A549 (cell line): ENCODE measurements around the gene NOTCH4. TPM values are rescaled to one million over a fixed set of nuclear protein-coding genes. Genes with fewer than 3 reads are reported as not detected.
"Not testable (repeated sequence)": the region's sequence is repeated elsewhere in the genome, so short reads cannot be mapped to it uniquely, and the experiment has no call there.

Source experiments
- ATAC-seq, 2 experiments: fragments of 200-7000 bp in 1 of 2; fragments of >200 bp in 1 of 2; cut with Nextera tagmentation in 1 of 2; cut with Tn5 transposase in 1 of 2; 3 replicates each; pipeline versions ENCODE4 v1.8.0 to v1.9.1; 2018 to 2020; ENCODE audit warnings: mild to moderate bottlenecking in 1 of 2, moderate library complexity in 1 of 2
- CTCF ChIA-PET: fragments of 300-600 bp; sonication (Branson Sonifier 250); formaldehyde crosslinking; extraction: SDS; loops from one replicate; lab custom pipeline; 2021; ENCODE audit warnings: antibody characterized with exemption, inconsistent platforms; lab: Yijun Ruan, JAX
- POLR2A ChIA-PET: fragments of 350-600 bp; formaldehyde crosslinking; extraction: SDS; loops from one replicate; lab custom pipeline; 2021; ENCODE audit warnings: antibody characterized with exemption, inconsistent platforms; lab: Yijun Ruan, JAX
- DNase-seq, 2 experiments: peaks; one replicate each; pipeline versions ENCODE4 v3.0.0 to v3.0.0-alpha.2; 2011 to 2016; ENCODE audit warnings: low read depth in 1 of 2, low spot score in 1 of 2
- FAIRE-seq: peaks from 2 replicates; lab custom pipeline; 2011; peaks lifted over from hg19 to GRCh38; lab: Jason Lieb, UNC
- H3K27ac ChIP-seq, 2 experiments: fragments of >200 bp; sonication (Bioruptor Twin); formaldehyde crosslinking; 3 replicates each; pipeline ENCODE4 v1.5.1; 2016 to 2017
- H3K4me1 ChIP-seq: fragments of >200 bp; sonication (Bioruptor Twin); formaldehyde crosslinking; 3 replicates; pipeline ENCODE4 v1.6.1; 2016
- H3K4me2 ChIP-seq: fragments of >200 bp; sonication (Bioruptor Twin); formaldehyde crosslinking; 3 replicates; pipeline ENCODE4 v1.6.1; 2016
- H3K4me3 ChIP-seq: fragments of >200 bp; sonication (Bioruptor Twin); formaldehyde crosslinking; 3 replicates; pipeline ENCODE4 v1.5.1; 2016
- H3K9me3 ChIP-seq: fragments of >200 bp; sonication (Bioruptor Twin); formaldehyde crosslinking; 3 replicates; pipeline ENCODE4 v1.6.1; 2016
- CBX2 ChIP-seq: fragments of 200-600 bp; sonication (generic); IDR thresholded peaks from 2 replicates; pipeline ENCODE4 v1.6.1; 2016; ENCODE audit warnings: low read depth, mild to moderate bottlenecking, borderline replicate concordance
- FOSL2 ChIP-seq, 2 experiments: fragments of 450-650 bp in 1 of 2; fragments of >200 bp in 1 of 2; sonication (Bioruptor Twin) in 1 of 2; formaldehyde crosslinking; IDR thresholded peaks; 2 replicates each; pipeline versions ENCODE4 v1.5.0 to v1.6.1; 2016 to 2020; ENCODE audit warnings: mild to moderate bottlenecking in 1 of 2, moderate library complexity in 1 of 2
- GATA3 ChIP-seq: IDR thresholded peaks from 2 replicates; pipeline ENCODE4 v1.6.1; 2012; ENCODE audit warnings: borderline replicate concordance
- HOXB13 ChIP-seq: fragments of 250-450 bp; sonication (Bioruptor Pico); IDR thresholded peaks from 2 replicates; pipeline ENCODE4 v1.5.0; 2020; ENCODE audit warnings: low read depth, mild to moderate bottlenecking, moderate library complexity
- KDM1A ChIP-seq: fragments of 200-600 bp; sonication (generic); IDR thresholded peaks from 2 replicates; pipeline ENCODE4 v1.6.1; 2016; ENCODE audit warnings: low read depth, mild to moderate bottlenecking
- PBX3 ChIP-seq: IDR thresholded peaks from 2 replicates; pipeline ENCODE4 v1.6.1; 2012
- PHF8 ChIP-seq: fragments of 200-600 bp; sonication (generic); IDR thresholded peaks from 2 replicates; pipeline ENCODE4 v1.6.1; 2016; ENCODE audit warnings: low read depth, mild to moderate bottlenecking, antibody characterized with exemption, moderate library complexity, borderline replicate concordance
- RAD21 ChIP-seq, 2 experiments: fragments of >200 bp in 1 of 2; sonication (Bioruptor Twin) in 1 of 2; formaldehyde crosslinking in 1 of 2; IDR thresholded peaks in 1 of 2; conservative IDR thresholded peaks in 1 of 2; 2 replicates in 1 of 2; 3 replicates in 1 of 2; pipeline ENCODE4 v1.6.1; 2012 to 2018; ENCODE audit warnings: inconsistent platforms in 1 of 2
- RNF2 ChIP-seq: fragments of 200-600 bp; sonication (generic); IDR thresholded peaks from 2 replicates; pipeline ENCODE4 v1.6.1; 2016; ENCODE audit warnings: low read depth, mild to moderate bottlenecking, antibody characterized with exemption, moderate library complexity, borderline replicate concordance
- SREBF2 ChIP-seq: fragments of 450-650 bp; IDR thresholded peaks from 2 replicates; pipeline ENCODE4 v1.6.1; 2014; ENCODE audit warnings: mild to moderate bottlenecking, moderate library complexity
- ZFP36 ChIP-seq: fragments of 450-650 bp; IDR thresholded peaks from 2 replicates; pipeline ENCODE4 v1.6.1; 2014; ENCODE audit warnings: borderline replicate concordance; ENCODE audit not compliant: partially characterized antibody
- WGBS: methylation state at CpG from one replicate; pipeline ENCODE4 v1.1.6; 2017; ENCODE audit errors: missing lambda C conversion rate; 5-methylcytosine and 5-hydroxymethylcytosine counted together
- polyA plus RNA-seq, 4 experiments: library from polyadenylated mRNA; depleted of rRNA in 3 of 4; stranded (reverse); fragments of >200 nt; fragmentation: RNase III in 1 of 4; extraction: RNeasy Plus Mini Kit Qiagen cat#74134 plus additional on column Dnase treatment in 1 of 4; gene quantifications; 2 replicates in 3 of 4; 3 replicates in 1 of 4; pipeline ENCODE4 v1.2.3, GENCODE V29; 2011 to 2017
- TF ChIP-seq, protein P1 (sequence below): fragments of 150-350 bp; IDR thresholded peaks from 2 replicates; pipeline ENCODE4 v1.6.1; 2014; ENCODE audit warnings: low read depth, mild to moderate bottlenecking, low read length
- TF ChIP-seq, protein P2 (sequence below): fragments of 200-600 bp; sonication (generic); IDR thresholded peaks from 2 replicates; pipeline ENCODE4 v1.6.1; 2016; ENCODE audit warnings: antibody characterized with exemption, mild to moderate bottlenecking, moderate library complexity

Gene NOTCH4
- polyA plus RNA-seq, 2 of the 4 experiments (the other 2 are of a cell fraction): 0.32 to 0.70 TPM

- ATAC-seq (no peak), DNase-seq (no peak), FAIRE-seq (no peak)
- no peaks in the 10 kb centered on the region for H3K9me3 ChIP-seq
- no peaks in the 10 kb centered on the region for H3K4me1 ChIP-seq
- TF ChIP-seq FOSL2 (IDR thresholded peaks at IDR 0.05): no peak
- TF ChIP-seq FOSL2 (CRISPR knock-in tag; IDR thresholded peaks at IDR 0.05): no peak
- H3K4me2 ChIP-seq: peak overlapping the region; percentile 59; the same call in 2 of the 3 replicates
- H3K27ac ChIP-seq: no peak overlapping the region
- WGBS: 82% methylated on average over 4 of the region's 4 CpGs
- CTCF ChIA-PET: interaction anchor here (1.4 to 3.4 kb wide), 4 partner anchors 11 to 175 kb away, joined by 3 to 46 read pairs (median 6); no protein-coding TSS in a partner anchor
- POLR2A ChIA-PET: no interaction called here
- no peak overlapping the region for H3K4me3 ChIP-seq
Observed at GRCh38 chr6:32244270-32244669, 20.4 kb upstream of the NOTCH4 start.

GRCh38 chr6:32242318-32242813, 18.5 kb upstream of the NOTCH4 start:
- H3K27ac ChIP-seq, H3K4me1 ChIP-seq, FAIRE-seq, ATAC-seq, H3K9me3 ChIP-seq, H3K4me3 ChIP-seq, POLR2A ChIA-PET, DNase-seq, H3K4me2 ChIP-seq: not testable (repeated sequence)
- CTCF ChIA-PET: interaction anchor here (0.5 to 0.6 kb wide), 3 partner anchors 12 to 164 kb away, joined by 3 to 4 read pairs (median 3); no protein-coding TSS in a partner anchor
- 71% methylated on average over 4 of the region's 4 CpGs for whole genome bisulfite sequencing

- DNase-seq (no peak), FAIRE-seq (no peak), ATAC-seq (no peak)
- TF ChIP-seq GATA3 (no peak), RAD21 (conservative IDR thresholded peaks at IDR 0.05 in 1 of 2, IDR thresholded peaks at IDR 0.05 in 1 of 2) (no peak), PHF8 (no peak)
- TF ChIP-seq, protein P1, sequence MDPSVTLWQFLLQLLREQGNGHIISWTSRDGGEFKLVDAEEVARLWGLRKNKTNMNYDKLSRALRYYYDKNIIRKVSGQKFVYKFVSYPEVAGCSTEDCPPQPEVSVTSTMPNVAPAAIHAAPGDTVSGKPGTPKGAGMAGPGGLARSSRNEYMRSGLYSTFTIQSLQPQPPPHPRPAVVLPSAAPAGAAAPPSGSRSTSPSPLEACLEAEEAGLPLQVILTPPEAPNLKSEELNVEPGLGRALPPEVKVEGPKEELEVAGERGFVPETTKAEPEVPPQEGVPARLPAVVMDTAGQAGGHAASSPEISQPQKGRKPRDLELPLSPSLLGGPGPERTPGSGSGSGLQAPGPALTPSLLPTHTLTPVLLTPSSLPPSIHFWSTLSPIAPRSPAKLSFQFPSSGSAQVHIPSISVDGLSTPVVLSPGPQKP: no peak
- Histone ChIP-seq H3K9me3 (no peaks in the 10 kb centered on the region), H3K4me1 (no peaks in the 10 kb centered on the region), H3K4me3 (no peak overlapping the region), H3K27ac (no peak overlapping the region), H3K4me2 (no peak overlapping the region)
- ChIA-PET POLR2A (interaction anchor here (0.6 kb wide), 1 partner anchor 14 kb away, joined by 3 read pairs; no protein-coding TSS in a partner anchor), CTCF (no interaction called here)
- 63% methylated on average over 1 of the region's 1 CpG for WGBS
Observed at GRCh38 chr6:32240686-32241085, 16.8 kb upstream of the NOTCH4 start.

- no peak for TF ChIP-seq CBX2
- H3K4me3 ChIP-seq: no peak overlapping the region
- H3K4me2 ChIP-seq: no peak overlapping the region
- H3K9me3 ChIP-seq: no peaks in the 10 kb centered on the region
- FAIRE-seq (no peak), DNase-seq (no peak), ATAC-seq (no peak)
- 51% methylated on average over 2 of the region's 2 CpGs for WGBS
- no peaks in the 10 kb centered on the region for H3K4me1 ChIP-seq
- CTCF ChIA-PET: no interaction called here
- POLR2A ChIA-PET: no interaction called here
- H3K27ac ChIP-seq: no peak overlapping the region
Observed at GRCh38 chr6:32239462-32239861, 15.6 kb upstream of the NOTCH4 start.

GRCh38 chr6:32234934-32235333, 11.1 kb upstream of the NOTCH4 start:
- 50% methylated on average over 3 of the region's 4 CpGs for WGBS
- Histone ChIP-seq H3K27ac (no peak overlapping the region), H3K4me1 (no peaks in the 10 kb centered on the region), H3K9me3 (no peaks in the 10 kb centered on the region), H3K4me2 (no peak overlapping the region), H3K4me3 (no peak overlapping the region)
- DNase-seq: peak in 1 of 2 experiments; percentile 9
- TF ChIP-seq RAD21 (conservative IDR thresholded peaks at IDR 0.05 in 1 of 2, IDR thresholded peaks at IDR 0.05 in 1 of 2): peak in 1 of 2 experiments; percentile 10; a peak in 2 of 5 replicates
- no peak for TF ChIP-seq SREBF2
- TF ChIP-seq ZFP36: no peak
- no peak; a peak in 1 of 6 replicates for ATAC-seq
- CTCF ChIA-PET: interaction anchor here (0.7 to 1.3 kb wide), 4 partner anchors 11 to 466 kb away, joined by 3 to 5 read pairs (median 4); no protein-coding TSS in a partner anchor
- POLR2A ChIA-PET: no interaction called here
- no peak for FAIRE-seq

- no peak for FAIRE-seq
- TF ChIP-seq RNF2 (no peak), PBX3 (no peak), KDM1A (no peak), HOXB13 (CRISPR knock-in tag) (no peak)
- TF ChIP-seq, protein P2, sequence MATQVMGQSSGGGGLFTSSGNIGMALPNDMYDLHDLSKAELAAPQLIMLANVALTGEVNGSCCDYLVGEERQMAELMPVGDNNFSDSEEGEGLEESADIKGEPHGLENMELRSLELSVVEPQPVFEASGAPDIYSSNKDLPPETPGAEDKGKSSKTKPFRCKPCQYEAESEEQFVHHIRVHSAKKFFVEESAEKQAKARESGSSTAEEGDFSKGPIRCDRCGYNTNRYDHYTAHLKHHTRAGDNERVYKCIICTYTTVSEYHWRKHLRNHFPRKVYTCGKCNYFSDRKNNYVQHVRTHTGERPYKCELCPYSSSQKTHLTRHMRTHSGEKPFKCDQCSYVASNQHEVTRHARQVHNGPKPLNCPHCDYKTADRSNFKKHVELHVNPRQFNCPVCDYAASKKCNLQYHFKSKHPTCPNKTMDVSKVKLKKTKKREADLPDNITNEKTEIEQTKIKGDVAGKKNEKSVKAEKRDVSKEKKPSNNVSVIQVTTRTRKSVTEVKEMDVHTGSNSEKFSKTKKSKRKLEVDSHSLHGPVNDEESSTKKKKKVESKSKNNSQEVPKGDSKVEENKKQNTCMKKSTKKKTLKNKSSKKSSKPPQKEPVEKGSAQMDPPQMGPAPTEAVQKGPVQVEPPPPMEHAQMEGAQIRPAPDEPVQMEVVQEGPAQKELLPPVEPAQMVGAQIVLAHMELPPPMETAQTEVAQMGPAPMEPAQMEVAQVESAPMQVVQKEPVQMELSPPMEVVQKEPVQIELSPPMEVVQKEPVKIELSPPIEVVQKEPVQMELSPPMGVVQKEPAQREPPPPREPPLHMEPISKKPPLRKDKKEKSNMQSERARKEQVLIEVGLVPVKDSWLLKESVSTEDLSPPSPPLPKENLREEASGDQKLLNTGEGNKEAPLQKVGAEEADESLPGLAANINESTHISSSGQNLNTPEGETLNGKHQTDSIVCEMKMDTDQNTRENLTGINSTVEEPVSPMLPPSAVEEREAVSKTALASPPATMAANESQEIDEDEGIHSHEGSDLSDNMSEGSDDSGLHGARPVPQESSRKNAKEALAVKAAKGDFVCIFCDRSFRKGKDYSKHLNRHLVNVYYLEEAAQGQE: no peak
Observed at GRCh38 chr6:32226434-32226833, 2.6 kb upstream of the NOTCH4 start.

More at GRCh38 chr6:32226434-32226833, 2.6 kb upstream of the NOTCH4 start:
- Histone ChIP-seq H3K27ac (no peak overlapping the region), H3K4me2 (no peak overlapping the region), H3K4me1 (no peaks in the 10 kb centered on the region), H3K9me3 (no peaks in the 10 kb centered on the region), H3K4me3 (no peak overlapping the region)
- 80% methylated on average over 7 of the region's 7 CpGs for WGBS
- DNase-seq: no peak
- CTCF ChIA-PET: no interaction called here
- POLR2A ChIA-PET: no interaction called here
- ATAC-seq: no peak
